ENCODE results near the gene BCL11B.

GRCh38 chr14:99177886-99178835 is 93.8 kb downstream of the BCL11B start:
- TF ChIP-seq CTCF (conservative IDR thresholded peaks at IDR 0.05; ENCODE audit: low read depth, low read length) = no peak
- TF ChIP-seq EZH2 (IDR thresholded peaks at IDR 0.05; ENCODE audit: borderline replicate concordance, low read depth, low read length, poor library complexity, severe bottlenecking) = no peak

Measured in A673 (cell line).